GM23338 (cell line): ENCODE measurements around the gene ALOX5AP. TPM values are rescaled to one million over a fixed set of nuclear protein-coding genes. Genes with fewer than 3 reads are reported as not detected.

Source experiments
- ATAC-seq: fragments of 200-7000 bp; cut with Tn5 transposase; 3 replicates; pipeline ENCODE4 v1.9.1; 2020
- DNase-seq: peaks from one replicate; pipeline ENCODE4 v3.0.0-alpha.2; 2015; ENCODE audit warnings: low spot score
- H2AFZ ChIP-seq: fragments of 200-600 bp; sonication (generic); 2 replicates; pipeline ENCODE4 v1.8.0; 2016; ENCODE audit warnings: antibody characterized with exemption, mild to moderate bottlenecking, moderate library complexity
- H3F3A ChIP-seq: fragments of 200-600 bp; sonication (generic); replicated peaks from 2 replicates; pipeline ENCODE4 v1.8.0; 2017; ENCODE audit warnings: antibody characterized with exemption, mixed run types, low read depth
- H3K27ac ChIP-seq: fragments of 200-600 bp; sonication (generic); 2 replicates; pipeline ENCODE4 v1.6.1; 2016; ENCODE audit warnings: low read depth
- H3K27me3 ChIP-seq: fragments of 200-600 bp; sonication (generic); 2 replicates; pipeline ENCODE4 v1.8.0; 2016; ENCODE audit warnings: mild to moderate bottlenecking, mixed run types, moderate library complexity; ENCODE audit not compliant: insufficient read depth
- H3K36me3 ChIP-seq: fragments of 200-600 bp; sonication (generic); 2 replicates; pipeline ENCODE4 v1.8.0; 2016; ENCODE audit warnings: mild to moderate bottlenecking; ENCODE audit not compliant: insufficient read depth
- H3K4me1 ChIP-seq: fragments of 200-600 bp; sonication (generic); 2 replicates; pipeline ENCODE4 v1.8.0; 2016; ENCODE audit warnings: mild to moderate bottlenecking, moderate library complexity; ENCODE audit not compliant: insufficient read depth
- H3K4me2 ChIP-seq: fragments of 200-600 bp; sonication (generic); 2 replicates; pipeline ENCODE4 v1.7.1; 2017; ENCODE audit warnings: mixed run types
- H3K4me3 ChIP-seq: fragments of 200-600 bp; sonication (generic); 2 replicates; pipeline ENCODE4 v1.6.1; 2016; ENCODE audit warnings: mixed run types
- H3K79me2 ChIP-seq: fragments of 200-600 bp; sonication (generic); replicated peaks from 2 replicates; pipeline ENCODE4 v1.8.0; 2017; ENCODE audit warnings: mild to moderate bottlenecking; ENCODE audit not compliant: insufficient read depth
- H3K9me2 ChIP-seq: fragments of 200-600 bp; sonication (generic); 2 replicates; pipeline ENCODE4 v1.8.0; 2017; ENCODE audit not compliant: insufficient read depth
- H4K20me1 ChIP-seq: fragments of 200-600 bp; sonication (generic); replicated peaks from 2 replicates; pipeline ENCODE4 v1.8.0; 2017; ENCODE audit warnings: mild to moderate bottlenecking; ENCODE audit not compliant: insufficient read depth
- H3K27ac Mint-ChIP-seq: 2 replicates; pipeline ENCODE4 v1.8.0; 2020; ENCODE audit warnings: inconsistent platforms, mild to moderate bottlenecking, moderate library complexity, mixed read lengths
- H3K27me3 Mint-ChIP-seq: 3 replicates; pipeline ENCODE4 v1.8.0; 2022; ENCODE audit warnings: low read depth, mild to moderate bottlenecking, moderate library complexity, mixed read lengths, inconsistent platforms; ENCODE audit not compliant: insufficient read depth, poor library complexity
- H3K36me3 Mint-ChIP-seq: 3 replicates; pipeline ENCODE4 v1.8.0; 2021; ENCODE audit warnings: low read depth, mild to moderate bottlenecking, inconsistent platforms, moderate library complexity, mixed read lengths
- H3K4me1 Mint-ChIP-seq: 3 replicates; pipeline ENCODE4 v1.8.0; 2020; ENCODE audit warnings: mild to moderate bottlenecking, inconsistent platforms, mixed read lengths
- H3K4me3 Mint-ChIP-seq: 3 replicates; pipeline ENCODE4 v1.8.0; 2021; ENCODE audit warnings: moderate library complexity, mild to moderate bottlenecking, inconsistent platforms, mixed read lengths
- H3K9me3 Mint-ChIP-seq: 3 replicates; pipeline ENCODE4 v1.8.0; 2020; ENCODE audit warnings: moderate library complexity, mild to moderate bottlenecking, inconsistent platforms, mixed read lengths
- CREB1 ChIP-seq: fragments of 250-450 bp; sonication (Bioruptor Pico); IDR thresholded peaks from 2 replicates; pipeline ENCODE4 v1.5.0; 2020; ENCODE audit warnings: low read depth, mild to moderate bottlenecking, moderate library complexity
- EZH2phosphoT487 ChIP-seq: fragments of 200-600 bp; sonication (generic); IDR thresholded peaks from one replicate; pipeline ENCODE4 v1.8.1; 2018; ENCODE audit warnings: antibody characterized with exemption; ENCODE audit not compliant: unreplicated experiment
- JUNB ChIP-seq: IDR thresholded peaks from one replicate; pipeline ENCODE4 v1.6.1; 2016; ENCODE audit warnings: antibody characterized with exemption; ENCODE audit not compliant: unreplicated experiment
- NANOG ChIP-seq: IDR thresholded peaks from 2 replicates; pipeline ENCODE4 v1.6.1; 2016; ENCODE audit warnings: antibody characterized with exemption, borderline replicate concordance
- POLR2AphosphoS5 ChIP-seq: IDR thresholded peaks from 2 replicates; pipeline ENCODE4 v1.6.1; 2016; ENCODE audit warnings: antibody characterized with exemption, low read depth
- ZNF114 ChIP-seq: fragments of 250-450 bp; sonication (Bioruptor Pico); IDR thresholded peaks from 2 replicates; pipeline ENCODE4 v1.5.0; 2020; ENCODE audit warnings: mild to moderate bottlenecking, moderate library complexity
- ZNF331 ChIP-seq: fragments of 250-450 bp; sonication (Bioruptor Pico); IDR thresholded peaks from 2 replicates; pipeline ENCODE4 v1.5.0; 2020; ENCODE audit warnings: low read depth, mild to moderate bottlenecking, moderate library complexity
- polyA plus RNA-seq: library from polyadenylated mRNA; unstranded; fragments of >200 nt; fragmentation: Nextera tagmentation; extraction: Ambion mirVana; gene quantifications from 2 replicates; pipeline ENCODE4 v1.2.1, GENCODE V29; 2016
- total RNA-seq: library from RNA; depleted of rRNA; stranded (reverse); fragments of >200 nt; shearing (Covaris generic); gene quantifications from 2 replicates; pipeline ENCODE4 v1.2.3, GENCODE V29; 2014
- TF ChIP-seq, protein P1 (sequence below): IDR thresholded peaks from 2 replicates; pipeline ENCODE4 v1.6.1; 2016; ENCODE audit warnings: antibody characterized with exemption
- TF ChIP-seq, protein P2 (sequence below): fragments of 250-450 bp; sonication (Bioruptor Pico); IDR thresholded peaks from 2 replicates; pipeline ENCODE4 v1.5.0; 2020; ENCODE audit warnings: mild to moderate bottlenecking, moderate library complexity
- TF ChIP-seq, protein P3 (sequence below): IDR thresholded peaks from one replicate; pipeline ENCODE4 v1.6.1; 2018; ENCODE audit warnings: antibody characterized with exemption; ENCODE audit not compliant: unreplicated experiment

The ALOX5AP gene
- total and polyA plus RNA-seq, 2 experiments from 2014 or later = 0.23 TPM; not detected in 1

DNA sequence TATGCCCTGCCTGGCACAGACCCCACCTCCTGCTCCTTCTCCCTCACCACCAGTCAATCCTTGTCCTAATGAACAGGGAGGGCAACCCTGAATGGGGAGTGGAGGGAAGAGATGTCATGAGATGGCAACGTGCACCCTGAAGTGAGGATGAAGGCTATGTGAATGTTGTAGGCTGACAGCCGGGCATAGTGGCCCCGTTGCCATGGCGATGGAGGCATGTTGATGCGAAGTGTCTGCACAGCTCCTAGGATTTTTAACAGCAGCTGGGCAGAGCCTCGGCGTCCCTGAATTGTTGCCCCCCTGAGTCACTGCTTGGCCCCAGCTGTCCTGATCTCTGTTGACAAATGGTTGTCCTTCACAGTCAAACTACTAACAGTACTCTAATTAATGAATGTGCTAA lies 4.8 kb upstream of the ALOX5AP start:
- Histone ChIP-seq H3K9me2 (peaks cover 3% of the 10 kb centered on the region; the same call in 1 of the 2 replicates), H3K4me2 (no peak overlapping the region), H3K4me1 (no peaks in the 10 kb centered on the region), H3K27me3 (no peaks in the 10 kb centered on the region), H3K4me3 (no peak overlapping the region), H3K27ac (no peak overlapping the region), H3K79me2 (no peaks in the 10 kb centered on the region), H2AFZ (no peak overlapping the region), H4K20me1 (no peaks in the 10 kb centered on the region), H3F3A (no peaks in the 10 kb centered on the region), H3K36me3 (no peaks in the 10 kb centered on the region)
- DNase-seq (peak; percentile 69), ATAC-seq (no peak)
- Mint-ChIP-seq H3K27ac (no peak overlapping the region), H3K36me3 (no peaks in the 10 kb centered on the region), H3K4me3 (no peak overlapping the region), H3K27me3 (peaks cover 4% of the 10 kb centered on the region), H3K4me1 (no peaks in the 10 kb centered on the region; the same call in 2 of the 3 replicates), H3K9me3 (no peaks in the 10 kb centered on the region)
- no peak for TF ChIP-seq EZH2phosphoT487
- TF ChIP-seq, protein P1, sequence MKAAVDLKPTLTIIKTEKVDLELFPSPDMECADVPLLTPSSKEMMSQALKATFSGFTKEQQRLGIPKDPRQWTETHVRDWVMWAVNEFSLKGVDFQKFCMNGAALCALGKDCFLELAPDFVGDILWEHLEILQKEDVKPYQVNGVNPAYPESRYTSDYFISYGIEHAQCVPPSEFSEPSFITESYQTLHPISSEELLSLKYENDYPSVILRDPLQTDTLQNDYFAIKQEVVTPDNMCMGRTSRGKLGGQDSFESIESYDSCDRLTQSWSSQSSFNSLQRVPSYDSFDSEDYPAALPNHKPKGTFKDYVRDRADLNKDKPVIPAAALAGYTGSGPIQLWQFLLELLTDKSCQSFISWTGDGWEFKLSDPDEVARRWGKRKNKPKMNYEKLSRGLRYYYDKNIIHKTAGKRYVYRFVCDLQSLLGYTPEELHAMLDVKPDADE = no peak
- no peak for TF ChIP-seq CREB1 (CRISPR knock-in tag)
- no peak for TF ChIP-seq POLR2AphosphoS5
- TF ChIP-seq NANOG = no peak
- TF ChIP-seq ZNF114 (CRISPR knock-in tag) = no peak
- TF ChIP-seq JUNB = no peak
- no peak for TF ChIP-seq ZNF331

DNA sequence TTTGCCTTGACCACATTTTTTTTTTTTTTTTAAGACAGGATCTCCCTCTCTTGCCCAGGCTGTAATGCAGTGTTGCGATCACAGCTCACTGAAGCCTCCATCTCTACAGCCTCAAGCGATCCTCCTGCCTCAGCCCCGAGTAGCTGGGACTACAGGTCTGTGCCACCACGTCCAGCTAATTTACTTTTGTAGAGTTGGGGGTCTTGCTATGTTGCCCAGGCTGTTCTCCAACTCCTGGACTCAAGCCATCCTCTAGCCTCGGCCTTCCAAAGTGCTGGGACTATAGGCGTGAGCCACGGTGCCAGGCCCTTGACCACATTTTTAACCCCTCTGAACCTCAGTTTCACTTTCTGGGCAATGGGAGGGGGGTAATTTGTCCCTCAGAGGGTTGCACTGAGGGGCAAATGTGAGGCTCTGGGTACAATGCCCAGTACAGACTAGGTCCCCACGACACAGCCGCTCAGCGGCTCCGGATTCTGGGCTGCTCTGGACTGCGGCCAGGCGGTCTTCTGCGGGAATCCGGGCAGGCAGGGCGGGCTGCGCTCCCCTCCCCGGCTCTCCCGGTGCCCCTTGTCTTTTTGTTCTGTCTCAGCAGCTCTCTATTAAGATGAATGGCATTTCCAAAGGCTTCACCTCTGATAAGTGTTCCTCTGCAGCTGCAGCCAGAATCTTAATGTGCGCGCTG lies 3.8 kb upstream of the ALOX5AP start:
- no peaks in the 10 kb centered on the region for H3K27me3 ChIP-seq
- H3K4me3 Mint-ChIP-seq = no peak overlapping the region
- H3K27me3 Mint-ChIP-seq = peaks cover 4% of the 10 kb centered on the region
- no peak overlapping the region for H3K27ac ChIP-seq
- TF ChIP-seq, protein P2, sequence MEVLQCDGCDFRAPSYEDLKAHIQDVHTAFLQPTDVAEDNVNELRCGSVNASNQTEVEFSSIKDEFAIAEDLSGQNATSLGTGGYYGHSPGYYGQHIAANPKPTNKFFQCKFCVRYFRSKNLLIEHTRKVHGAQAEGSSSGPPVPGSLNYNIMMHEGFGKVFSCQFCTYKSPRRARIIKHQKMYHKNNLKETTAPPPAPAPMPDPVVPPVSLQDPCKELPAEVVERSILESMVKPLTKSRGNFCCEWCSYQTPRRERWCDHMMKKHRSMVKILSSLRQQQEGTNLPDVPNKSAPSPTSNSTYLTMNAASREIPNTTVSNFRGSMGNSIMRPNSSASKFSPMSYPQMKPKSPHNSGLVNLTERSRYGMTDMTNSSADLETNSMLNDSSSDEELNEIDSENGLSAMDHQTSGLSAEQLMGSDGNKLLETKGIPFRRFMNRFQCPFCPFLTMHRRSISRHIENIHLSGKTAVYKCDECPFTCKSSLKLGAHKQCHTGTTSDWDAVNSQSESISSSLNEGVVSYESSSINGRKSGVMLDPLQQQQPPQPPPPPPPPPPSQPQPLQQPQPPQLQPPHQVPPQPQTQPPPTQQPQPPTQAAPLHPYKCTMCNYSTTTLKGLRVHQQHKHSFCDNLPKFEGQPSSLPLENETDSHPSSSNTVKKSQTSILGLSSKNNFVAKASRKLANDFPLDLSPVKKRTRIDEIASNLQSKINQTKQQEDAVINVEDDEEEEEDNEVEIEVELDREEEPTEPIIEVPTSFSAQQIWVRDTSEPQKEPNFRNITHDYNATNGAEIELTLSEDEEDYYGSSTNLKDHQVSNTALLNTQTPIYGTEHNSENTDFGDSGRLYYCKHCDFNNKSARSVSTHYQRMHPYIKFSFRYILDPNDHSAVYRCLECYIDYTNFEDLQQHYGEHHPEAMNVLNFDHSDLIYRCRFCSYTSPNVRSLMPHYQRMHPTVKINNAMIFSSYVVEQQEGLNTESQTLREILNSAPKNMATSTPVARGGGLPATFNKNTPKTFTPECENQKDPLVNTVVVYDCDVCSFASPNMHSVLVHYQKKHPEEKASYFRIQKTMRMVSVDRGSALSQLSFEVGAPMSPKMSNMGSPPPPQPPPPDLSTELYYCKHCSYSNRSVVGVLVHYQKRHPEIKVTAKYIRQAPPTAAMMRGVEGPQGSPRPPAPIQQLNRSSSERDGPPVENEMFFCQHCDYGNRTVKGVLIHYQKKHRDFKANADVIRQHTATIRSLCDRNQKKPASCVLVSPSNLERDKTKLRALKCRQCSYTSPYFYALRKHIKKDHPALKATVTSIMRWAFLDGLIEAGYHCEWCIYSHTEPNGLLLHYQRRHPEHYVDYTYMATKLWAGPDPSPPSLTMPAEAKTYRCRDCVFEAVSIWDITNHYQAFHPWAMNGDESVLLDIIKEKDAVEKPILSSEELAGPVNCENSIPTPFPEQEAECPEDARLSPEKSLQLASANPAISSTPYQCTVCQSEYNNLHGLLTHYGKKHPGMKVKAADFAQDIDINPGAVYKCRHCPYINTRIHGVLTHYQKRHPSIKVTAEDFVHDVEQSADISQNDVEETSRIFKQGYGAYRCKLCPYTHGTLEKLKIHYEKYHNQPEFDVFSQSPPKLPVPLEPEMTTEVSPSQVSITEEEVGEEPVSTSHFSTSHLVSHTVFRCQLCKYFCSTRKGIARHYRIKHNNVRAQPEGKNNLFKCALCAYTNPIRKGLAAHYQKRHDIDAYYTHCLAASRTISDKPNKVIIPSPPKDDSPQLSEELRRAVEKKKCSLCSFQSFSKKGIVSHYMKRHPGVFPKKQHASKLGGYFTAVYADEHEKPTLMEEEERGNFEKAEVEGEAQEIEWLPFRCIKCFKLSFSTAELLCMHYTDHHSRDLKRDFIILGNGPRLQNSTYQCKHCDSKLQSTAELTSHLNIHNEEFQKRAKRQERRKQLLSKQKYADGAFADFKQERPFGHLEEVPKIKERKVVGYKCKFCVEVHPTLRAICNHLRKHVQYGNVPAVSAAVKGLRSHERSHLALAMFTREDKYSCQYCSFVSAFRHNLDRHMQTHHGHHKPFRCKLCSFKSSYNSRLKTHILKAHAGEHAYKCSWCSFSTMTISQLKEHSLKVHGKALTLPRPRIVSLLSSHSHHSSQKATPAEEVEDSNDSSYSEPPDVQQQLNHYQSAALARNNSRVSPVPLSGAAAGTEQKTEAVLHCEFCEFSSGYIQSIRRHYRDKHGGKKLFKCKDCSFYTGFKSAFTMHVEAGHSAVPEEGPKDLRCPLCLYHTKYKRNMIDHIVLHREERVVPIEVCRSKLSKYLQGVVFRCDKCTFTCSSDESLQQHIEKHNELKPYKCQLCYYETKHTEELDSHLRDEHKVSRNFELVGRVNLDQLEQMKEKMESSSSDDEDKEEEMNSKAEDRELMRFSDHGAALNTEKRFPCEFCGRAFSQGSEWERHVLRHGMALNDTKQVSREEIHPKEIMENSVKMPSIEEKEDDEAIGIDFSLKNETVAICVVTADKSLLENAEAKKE (CRISPR knock-in tag) = no peak
- TF ChIP-seq, protein P3, sequence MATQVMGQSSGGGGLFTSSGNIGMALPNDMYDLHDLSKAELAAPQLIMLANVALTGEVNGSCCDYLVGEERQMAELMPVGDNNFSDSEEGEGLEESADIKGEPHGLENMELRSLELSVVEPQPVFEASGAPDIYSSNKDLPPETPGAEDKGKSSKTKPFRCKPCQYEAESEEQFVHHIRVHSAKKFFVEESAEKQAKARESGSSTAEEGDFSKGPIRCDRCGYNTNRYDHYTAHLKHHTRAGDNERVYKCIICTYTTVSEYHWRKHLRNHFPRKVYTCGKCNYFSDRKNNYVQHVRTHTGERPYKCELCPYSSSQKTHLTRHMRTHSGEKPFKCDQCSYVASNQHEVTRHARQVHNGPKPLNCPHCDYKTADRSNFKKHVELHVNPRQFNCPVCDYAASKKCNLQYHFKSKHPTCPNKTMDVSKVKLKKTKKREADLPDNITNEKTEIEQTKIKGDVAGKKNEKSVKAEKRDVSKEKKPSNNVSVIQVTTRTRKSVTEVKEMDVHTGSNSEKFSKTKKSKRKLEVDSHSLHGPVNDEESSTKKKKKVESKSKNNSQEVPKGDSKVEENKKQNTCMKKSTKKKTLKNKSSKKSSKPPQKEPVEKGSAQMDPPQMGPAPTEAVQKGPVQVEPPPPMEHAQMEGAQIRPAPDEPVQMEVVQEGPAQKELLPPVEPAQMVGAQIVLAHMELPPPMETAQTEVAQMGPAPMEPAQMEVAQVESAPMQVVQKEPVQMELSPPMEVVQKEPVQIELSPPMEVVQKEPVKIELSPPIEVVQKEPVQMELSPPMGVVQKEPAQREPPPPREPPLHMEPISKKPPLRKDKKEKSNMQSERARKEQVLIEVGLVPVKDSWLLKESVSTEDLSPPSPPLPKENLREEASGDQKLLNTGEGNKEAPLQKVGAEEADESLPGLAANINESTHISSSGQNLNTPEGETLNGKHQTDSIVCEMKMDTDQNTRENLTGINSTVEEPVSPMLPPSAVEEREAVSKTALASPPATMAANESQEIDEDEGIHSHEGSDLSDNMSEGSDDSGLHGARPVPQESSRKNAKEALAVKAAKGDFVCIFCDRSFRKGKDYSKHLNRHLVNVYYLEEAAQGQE = no peak
- TF ChIP-seq CREB1 (CRISPR knock-in tag) = no peak
- no peaks in the 10 kb centered on the region for H3F3A ChIP-seq
- ATAC-seq (no peak), DNase-seq (no peak)
- H2AFZ ChIP-seq = peak overlapping the region; percentile 56; the same call in 1 of the 2 replicates
- no peak overlapping the region for H3K27ac Mint-ChIP-seq
- H3K9me3 Mint-ChIP-seq = no peaks in the 10 kb centered on the region
- no peaks in the 10 kb centered on the region for H3K36me3 Mint-ChIP-seq
- H3K4me1 ChIP-seq = no peaks in the 10 kb centered on the region
- no peaks in the 10 kb centered on the region for H4K20me1 ChIP-seq
- H3K79me2 ChIP-seq = no peaks in the 10 kb centered on the region
- no peaks in the 10 kb centered on the region for H3K36me3 ChIP-seq
- no peak overlapping the region for H3K4me3 ChIP-seq
- H3K4me2 ChIP-seq = no peak overlapping the region
- no peaks in the 10 kb centered on the region; the same call in 2 of the 3 replicates for H3K4me1 Mint-ChIP-seq
- H3K9me2 ChIP-seq = no peaks in the 10 kb centered on the region
